22Rv1 (cell line): Measurements from ENCODE around the gene APOA1.
A peak's percentile ranks its signal among the peaks of the same experiment; 100 is the strongest.

Experiments used
- H3K27ac ChIP-seq: fragments of 450-650 bp; 2 replicates; pipeline ENCODE4 v1.5.1; 2017
- CTCF ChIP-seq: fragments of 450-650 bp; IDR thresholded peaks from 2 replicates; pipeline ENCODE4 v1.5.1; 2017; ENCODE audit warnings: mild to moderate bottlenecking
- ZFX ChIP-seq: fragments of 450-650 bp; IDR thresholded peaks from 2 replicates; pipeline ENCODE4 v1.6.1; 2017; ENCODE audit warnings: antibody characterized with exemption, borderline replicate concordance

The APOA1 gene

DNA sequence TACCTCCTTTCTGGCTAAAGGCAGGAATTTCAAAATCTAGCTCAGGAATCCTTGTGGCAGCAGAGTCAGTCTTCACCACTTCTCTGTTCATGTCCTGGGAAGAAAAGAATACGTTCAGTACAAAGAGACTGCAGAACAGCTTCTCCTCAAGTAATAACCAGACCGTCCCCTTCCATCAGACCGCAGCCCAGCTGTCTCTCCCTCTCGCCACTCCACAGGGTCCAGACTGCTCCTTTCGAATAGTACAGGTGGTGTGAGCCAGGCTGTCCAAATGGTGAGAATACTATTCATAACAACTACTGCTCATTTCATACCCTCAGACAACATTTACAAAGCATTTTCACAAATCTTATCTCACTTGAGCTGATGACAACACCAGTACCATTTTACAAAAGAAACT, 50.5 kb downstream of the APOA1 start:
- TF ChIP-seq CTCF = no peak
- no peak for TF ChIP-seq ZFX
- H3K27ac ChIP-seq = peak overlapping the region; percentile 59

GRCh38 chr11:116786326-116786725, 51.1 kb downstream of the APOA1 start:
- TF ChIP-seq CTCF (no peak), ZFX (no peak)
- H3K27ac ChIP-seq = no peak overlapping the region
